PC-9 (cell line): Measurements from ENCODE around the gene PTPRCAP.

Experiments used
- CTCF ChIP-seq: fragments of 200-600 bp; sonication (generic); conservative IDR thresholded peaks from 2 replicates; pipeline ENCODE4 v1.6.1; 2017; ENCODE audit warnings: mixed run types, antibody characterized with exemption, mild to moderate bottlenecking, moderate library complexity
- EZH2 ChIP-seq: fragments of 200-600 bp; sonication (generic); IDR thresholded peaks from 2 replicates; pipeline ENCODE4 v1.8.0; 2017; ENCODE audit warnings: antibody characterized with exemption, low read depth

- TF ChIP-seq EZH2 (no peak), CTCF (no peak)
Measured at GRCh38 chr11:67411785-67412152, 25.7 kb downstream of the PTPRCAP start.
